Muscle of leg (tissue), 11 donors: Measurements from ENCODE around the gene TCOF1. TPM values are rescaled to one million over a fixed set of nuclear protein-coding genes. Genes with fewer than 3 reads are reported as not detected.
"Not testable (repeated sequence)": the region's sequence is repeated elsewhere in the genome, so short reads cannot be mapped to it uniquely, and the experiment has no call there.

ENCODE experiments used
- DNase-seq: peaks from one replicate; pipeline ENCODE4 v3.0.0; 2013
- H3K27ac ChIP-seq: one replicate; pipeline ENCODE4 v1.5.1; 2013; ENCODE audit warnings: mild to moderate bottlenecking, low read length, control low read depth
- H3K27me3 ChIP-seq: one replicate; pipeline ENCODE4 v1.6.1; 2013; ENCODE audit warnings: low read length; ENCODE audit not compliant: control insufficient read depth, insufficient read depth
- H3K36me3 ChIP-seq: one replicate; pipeline ENCODE4 v1.6.1; 2013; ENCODE audit warnings: low read length; ENCODE audit not compliant: control insufficient read depth, insufficient read depth
- H3K4me1 ChIP-seq: one replicate; pipeline ENCODE4 v1.6.1; 2013; ENCODE audit warnings: low read length; ENCODE audit not compliant: control insufficient read depth, insufficient read depth
- H3K4me3 ChIP-seq: one replicate; pipeline ENCODE4 v1.5.1; 2013; ENCODE audit warnings: low read length, control low read depth
- H3K9me3 ChIP-seq: replicated peaks from 2 replicates; pipeline ENCODE4 v1.6.1; 2013; ENCODE audit warnings: low read depth, low read length; ENCODE audit not compliant: control insufficient read depth
- WGBS: methylation state at CpG from one replicate; pipeline ENCODE4 v1.1.5; 2013; ENCODE audit warnings: missing lambda C conversion rate; ENCODE audit not compliant: insufficient coverage; 5-methylcytosine and 5-hydroxymethylcytosine counted together
- polyA plus RNA-seq, 8 donors: library from polyadenylated mRNA; unstranded; fragments of 120-200 nt; gene quantifications; one replicate each; pipeline versions ENCODE4 v1.2.1 to v1.2.3, GENCODE V29; 2013; ENCODE audit warnings: inconsistent platforms in 1 of 8, low replicate concordance in 1 of 8; ENCODE audit not compliant: insufficient read length in 8 of 8, insufficient read depth in 1 of 8
- total RNA-seq: library from RNA; stranded (reverse); fragments of 120-200 nt; gene quantifications from one replicate; pipeline ENCODE4 v1.2.4, GENCODE V29; 2013

The TCOF1 gene
- total and polyA plus RNA-seq, 9 donors = 12.6 to 26.1 (median 22.5) TPM

DNA sequence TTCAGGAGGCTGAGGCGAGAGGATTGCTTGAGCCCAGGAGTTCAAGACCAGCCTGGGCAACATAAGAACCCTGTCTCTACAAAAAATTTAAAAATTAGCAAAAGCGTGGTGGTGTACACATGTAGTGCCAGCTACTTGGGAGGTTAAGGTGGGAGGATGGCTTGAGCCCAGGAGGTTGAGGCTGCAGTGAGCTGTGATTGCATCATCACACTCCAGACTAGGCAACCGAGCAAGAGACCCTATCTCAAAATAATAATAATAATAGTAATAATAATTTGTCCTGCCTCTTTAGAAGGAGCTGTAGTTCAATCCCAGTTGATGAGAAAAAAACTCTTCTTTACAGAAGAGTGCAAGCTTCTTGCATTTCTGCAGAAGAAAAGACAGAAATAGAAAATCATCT is 65.3 kb downstream of the TCOF1 start:
- no peak for DNase-seq
- Histone ChIP-seq H3K4me1 (no peaks in the 10 kb centered on the region), H3K27me3 (no peaks in the 10 kb centered on the region), H3K9me3 (no peaks in the 10 kb centered on the region), H3K27ac (no peak overlapping the region), H3K4me3 (no peak overlapping the region), H3K36me3 (no peaks in the 10 kb centered on the region)
- WGBS = 86% methylated on average over 1 of the region's 3 CpGs

DNA sequence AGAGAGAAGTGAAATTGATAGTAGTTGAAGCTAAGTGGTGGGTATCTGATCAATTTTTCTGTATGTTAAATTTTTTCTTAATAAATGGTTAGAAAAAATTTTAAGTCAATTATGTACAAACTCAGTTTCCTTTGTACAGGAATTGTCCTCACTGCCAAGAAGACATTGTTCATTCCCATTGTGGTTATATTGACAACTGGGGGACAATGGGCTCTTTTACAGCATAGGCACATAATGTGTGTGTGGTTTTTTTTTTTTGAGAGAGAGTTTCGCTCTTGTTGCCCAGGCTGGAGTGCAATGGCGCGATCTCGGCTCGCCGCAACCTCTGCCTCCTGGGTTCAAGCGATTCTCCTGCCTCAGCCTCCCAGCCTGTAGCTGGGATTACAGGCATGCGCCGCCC is 68.7 kb downstream of the TCOF1 start:
- H3K36me3 ChIP-seq, H3K4me3 ChIP-seq, DNase-seq, H3K9me3 ChIP-seq, H3K27me3 ChIP-seq, H3K4me1 ChIP-seq, H3K27ac ChIP-seq: not testable (repeated sequence)
- no CpG with 5 or more reads among the region's 9 CpGs for WGBS

DNA sequence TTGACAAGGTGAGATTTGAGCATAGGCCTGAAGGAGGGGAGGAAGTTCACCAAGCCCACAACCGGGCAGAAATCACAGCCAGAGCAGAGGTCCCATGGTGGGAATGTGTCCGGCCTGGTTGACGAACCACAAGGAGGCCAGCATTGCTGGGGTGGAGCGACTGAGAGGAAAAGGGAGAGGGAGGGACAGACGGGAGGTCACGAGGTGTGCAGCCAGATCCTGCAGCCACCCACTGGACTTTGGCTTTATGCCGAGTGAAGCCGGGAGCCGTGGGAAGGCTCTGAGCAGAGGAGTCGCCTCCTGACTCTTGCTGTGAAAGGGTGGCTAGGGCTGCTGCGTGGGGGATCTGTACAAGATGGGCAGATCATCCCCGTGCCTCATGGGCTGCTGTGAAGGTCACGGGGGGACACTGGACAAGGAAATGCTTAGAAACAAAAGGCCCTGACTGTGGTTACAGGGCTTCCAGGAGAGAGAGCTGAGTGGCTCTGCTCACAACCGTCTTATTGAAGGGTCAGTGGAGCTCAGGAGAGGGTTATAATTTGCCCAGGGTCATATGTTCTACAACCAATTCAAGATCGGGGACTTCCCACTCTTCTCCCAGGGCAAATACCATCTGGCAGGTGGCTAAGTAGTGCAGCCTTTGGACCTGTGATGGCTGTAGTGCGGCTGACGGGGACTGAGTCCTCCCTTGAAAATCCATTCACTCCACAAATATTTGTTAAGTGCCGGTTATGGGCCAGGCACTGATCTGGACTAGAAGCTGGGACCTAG is 70.8 kb downstream of the TCOF1 start:
- Histone ChIP-seq H3K9me3 (no peaks in the 10 kb centered on the region), H3K4me3 (no peak overlapping the region), H3K36me3 (no peaks in the 10 kb centered on the region), H3K27ac (no peak overlapping the region), H3K27me3 (no peaks in the 10 kb centered on the region), H3K4me1 (peaks cover 7% of the 10 kb centered on the region)
- 37% methylated on average over 13 of the region's 18 CpGs for WGBS
- DNase-seq = peak; percentile 43

DNA sequence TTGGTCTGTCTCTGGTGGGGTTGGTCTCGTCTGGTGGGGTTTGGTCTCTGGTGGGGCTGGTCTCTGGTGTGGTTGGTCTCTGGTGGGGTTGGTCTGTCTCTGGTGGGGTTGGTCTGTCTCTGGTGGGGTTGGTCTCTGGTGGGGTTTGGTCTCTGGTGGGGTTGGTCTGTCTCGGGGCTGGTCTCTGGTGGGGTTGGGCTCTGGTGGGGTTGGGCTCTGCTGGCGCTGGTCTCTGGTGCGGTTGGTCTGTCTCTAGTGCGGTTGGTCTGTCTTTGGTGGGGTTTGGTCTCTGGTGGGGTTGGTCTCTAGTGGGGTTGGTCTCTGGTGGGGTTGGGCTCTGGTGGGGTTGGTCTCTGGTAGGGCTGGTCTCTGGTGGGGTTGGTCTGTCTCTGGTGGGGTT is 71.5 kb downstream of the TCOF1 start:
- 100% methylated on average over 2 of the region's 5 CpGs for WGBS
- H3K9me3 ChIP-seq = no peaks in the 10 kb centered on the region
- H3K4me1 ChIP-seq = peaks cover 7% of the 10 kb centered on the region
- H3K27me3 ChIP-seq = no peaks in the 10 kb centered on the region
- no peak overlapping the region for H3K27ac ChIP-seq
- no peaks in the 10 kb centered on the region for H3K36me3 ChIP-seq
- no peak overlapping the region for H3K4me3 ChIP-seq
- DNase-seq = no peak

DNA sequence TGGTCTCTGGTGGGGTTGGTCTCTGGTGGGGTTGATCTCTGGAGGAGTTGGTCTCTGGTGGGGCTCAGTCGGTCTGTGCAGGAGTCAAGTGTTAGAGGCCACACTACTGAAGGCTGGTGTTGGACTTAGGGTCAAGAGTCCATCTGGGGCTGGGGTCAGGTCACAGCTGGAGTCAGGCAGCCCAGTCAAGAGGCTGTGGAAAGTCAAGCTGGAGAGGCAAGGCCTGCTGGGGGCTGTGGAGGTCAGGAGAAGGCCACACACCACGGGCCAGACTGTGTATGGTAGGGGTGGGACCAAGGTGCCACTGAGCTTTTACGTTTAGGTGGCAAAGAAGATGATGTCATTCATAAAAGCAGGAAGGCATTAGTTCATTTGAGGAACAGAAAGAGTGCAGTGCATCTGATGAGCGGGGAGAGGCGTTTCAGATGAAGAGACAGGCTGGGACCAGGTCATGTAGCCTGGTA is 71.9 kb downstream of the TCOF1 start:
- H3K27ac ChIP-seq = no peak overlapping the region
- no peaks in the 10 kb centered on the region for H3K9me3 ChIP-seq
- 74% methylated on average over 5 of the region's 5 CpGs for WGBS

DNA sequence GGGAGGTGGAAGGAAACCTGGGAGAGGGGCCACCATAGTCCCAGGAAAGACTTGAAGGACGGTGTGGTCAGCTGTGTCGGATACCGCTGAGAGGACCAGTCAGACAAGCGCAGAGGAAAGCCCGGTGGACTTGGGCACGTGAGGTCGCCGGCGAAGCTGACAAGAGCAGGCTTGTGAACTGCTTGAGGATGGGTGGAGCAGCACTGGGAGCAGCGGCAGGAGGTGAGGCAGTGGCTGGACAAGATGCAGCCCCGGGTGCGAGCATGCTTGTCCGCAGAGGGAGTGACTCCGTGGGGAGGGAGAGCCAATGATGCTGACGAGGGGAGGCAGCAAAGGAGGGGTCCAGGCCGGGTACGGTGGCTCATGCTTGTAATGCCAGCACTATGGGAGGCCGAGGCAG is 73.6 kb downstream of the TCOF1 start:
- Histone ChIP-seq H3K9me3 (no peaks in the 10 kb centered on the region), H3K36me3 (no peaks in the 10 kb centered on the region), H3K27ac (no peak overlapping the region), H3K27me3 (no peaks in the 10 kb centered on the region), H3K4me3 (no peak overlapping the region), H3K4me1 (peaks cover 7% of the 10 kb centered on the region)
- WGBS = 79% methylated on average over 18 of the region's 18 CpGs
- DNase-seq = no peak

More for the DNA sequence above, 71.9 kb downstream of the TCOF1 start:
- Histone ChIP-seq H3K36me3 (no peaks in the 10 kb centered on the region), H3K27me3 (no peaks in the 10 kb centered on the region), H3K4me3 (no peak overlapping the region), H3K4me1 (peaks cover 7% of the 10 kb centered on the region)
- DNase-seq = no peak

DNA sequence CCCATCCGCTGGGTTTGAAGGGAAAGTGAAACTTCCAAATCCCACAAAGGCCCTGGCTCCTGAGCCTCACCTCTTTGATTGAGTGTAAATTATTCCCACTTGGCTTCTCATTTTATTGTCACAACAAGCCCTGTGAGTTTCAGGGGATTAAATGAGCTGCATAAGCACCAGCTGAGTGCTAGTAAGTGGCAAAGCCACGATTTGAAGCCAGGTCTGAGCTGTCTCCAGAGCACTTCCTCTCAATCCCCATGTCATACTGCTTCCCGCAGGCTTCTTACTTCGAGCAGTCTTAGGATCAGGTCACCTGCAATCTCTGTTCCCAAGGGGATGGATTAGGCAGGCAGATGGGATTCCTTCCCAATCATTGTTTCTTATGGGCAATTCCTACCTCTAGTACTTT is 74.1 kb downstream of the TCOF1 start:
- H3K27ac ChIP-seq = no peak overlapping the region
- no peaks in the 10 kb centered on the region for H3K9me3 ChIP-seq
- no peaks in the 10 kb centered on the region for H3K27me3 ChIP-seq
- WGBS = no CpG with 5 or more reads among the region's 4 CpGs
- no peak for DNase-seq
- no peaks in the 10 kb centered on the region for H3K36me3 ChIP-seq
- no peak overlapping the region for H3K4me3 ChIP-seq
- peaks cover 10% of the 10 kb centered on the region for H3K4me1 ChIP-seq

DNA sequence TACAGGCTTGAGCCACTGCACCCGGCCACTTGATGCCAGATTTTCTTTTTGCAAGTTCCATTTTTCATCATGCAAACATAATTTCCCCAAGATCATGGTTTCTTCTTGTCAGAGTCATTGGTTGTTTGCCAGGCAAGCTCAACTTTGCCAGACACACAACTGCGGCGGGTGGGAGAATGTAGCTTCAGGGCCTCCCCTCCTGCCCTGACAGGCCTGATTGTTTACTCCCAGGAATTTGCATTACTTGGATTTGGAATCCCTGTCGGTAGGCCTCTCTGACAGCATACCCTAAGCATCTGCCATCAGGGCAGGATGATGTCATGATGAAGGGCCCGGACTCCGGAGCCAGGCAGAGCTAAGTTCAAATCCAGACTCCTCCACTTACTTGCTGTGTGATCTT is 77.0 kb downstream of the TCOF1 start:
- Histone ChIP-seq H3K9me3 (no peaks in the 10 kb centered on the region), H3K4me3 (no peak overlapping the region), H3K27ac (no peak overlapping the region), H3K36me3 (no peaks in the 10 kb centered on the region), H3K4me1 (peaks cover 3% of the 10 kb centered on the region), H3K27me3 (no peaks in the 10 kb centered on the region)
- peak; percentile 41 for DNase-seq
- WGBS = 7% methylated on average over 2 of the region's 6 CpGs

DNA sequence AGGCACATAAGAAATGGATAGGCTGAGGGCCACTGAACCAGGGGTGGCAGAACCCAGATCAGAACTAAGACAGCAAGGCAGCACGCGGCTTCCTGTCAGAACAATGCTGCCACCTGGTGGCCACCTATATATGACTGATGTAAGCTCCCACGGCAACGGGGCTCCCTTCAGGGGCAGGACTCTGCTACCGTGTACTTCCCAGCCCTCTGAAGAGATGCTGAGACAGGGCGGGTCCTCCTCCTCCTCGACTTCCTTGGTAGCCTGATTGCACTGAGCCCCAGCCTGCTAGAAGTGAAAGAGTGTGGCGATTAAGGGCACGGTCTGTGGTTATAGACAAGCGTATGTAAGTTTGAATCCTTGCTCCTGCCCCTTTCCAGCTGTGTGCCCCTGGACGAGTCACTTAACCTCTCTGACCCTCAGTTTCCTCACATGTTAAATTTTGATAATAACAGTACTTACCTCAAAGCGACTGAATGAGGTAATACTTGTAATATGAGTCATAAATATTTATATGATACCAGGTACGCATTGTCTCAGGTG is 78.7 kb downstream of the TCOF1 start:
- 3% methylated on average over 5 of the region's 13 CpGs for WGBS
- H3K4me3 ChIP-seq = no peak overlapping the region
- H3K27me3 ChIP-seq = no peaks in the 10 kb centered on the region
- H3K9me3 ChIP-seq = no peaks in the 10 kb centered on the region
- peak; percentile 87 for DNase-seq
- peaks cover 3% of the 10 kb centered on the region for H3K36me3 ChIP-seq
- no peak overlapping the region for H3K27ac ChIP-seq
- H3K4me1 ChIP-seq = peaks cover 3% of the 10 kb centered on the region

DNA sequence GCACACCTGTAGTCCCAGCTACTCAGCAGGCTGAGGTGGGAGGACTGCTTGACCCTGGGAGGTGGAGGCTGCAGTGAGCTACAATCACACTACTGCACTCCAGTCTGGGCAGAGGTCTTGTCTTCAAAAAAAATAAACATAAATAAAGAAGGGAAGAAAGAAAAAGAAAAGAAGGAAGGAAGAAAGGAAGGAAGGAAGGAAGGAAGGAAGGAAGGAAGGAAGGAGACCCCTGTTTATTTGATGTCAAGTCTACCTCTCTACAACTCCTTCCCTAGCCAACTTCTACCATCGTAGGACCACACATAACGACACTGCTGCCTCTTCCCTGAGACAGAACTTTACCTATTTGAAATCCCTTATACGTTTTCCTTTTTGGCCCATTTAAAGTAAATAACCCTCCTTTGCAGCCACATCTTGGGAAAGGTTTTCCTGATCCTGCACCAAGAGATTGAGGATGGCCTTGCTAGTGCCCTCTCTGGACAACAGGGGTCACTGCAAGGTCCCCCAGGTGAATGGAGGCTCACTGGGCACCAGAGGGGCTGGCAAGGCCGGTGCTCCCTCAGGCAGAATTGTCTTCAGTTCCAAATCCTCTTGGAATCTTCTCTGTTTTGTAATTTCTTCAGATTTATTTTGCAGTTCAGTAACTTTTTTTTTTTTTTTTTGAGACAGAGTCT is 81.5 kb downstream of the TCOF1 start:
- peaks cover 15% of the 10 kb centered on the region for H3K36me3 ChIP-seq
- no peaks in the 10 kb centered on the region for H3K9me3 ChIP-seq
- no peak for DNase-seq
- no peak overlapping the region for H3K27ac ChIP-seq
- H3K4me1 ChIP-seq = peaks cover 11% of the 10 kb centered on the region
- no peak overlapping the region for H3K4me3 ChIP-seq
- 30% methylated on average over 2 of the region's 4 CpGs for WGBS
- no peaks in the 10 kb centered on the region for H3K27me3 ChIP-seq
